Colonic mucosa (tissue), 4 donors: ENCODE data around the gene FAM47E. TPM values are rescaled to one million over a fixed set of nuclear protein-coding genes. Genes with fewer than 3 reads are reported as not detected.
A peak's percentile ranks its signal among the peaks of the same experiment; 100 is the strongest.

Experiments
- DNase-seq: peaks from one replicate; pipeline ENCODE4 v3.0.0-alpha.2; 2020
- H3K27ac ChIP-seq: fragments of 200-600 bp; one replicate; pipeline ENCODE4 v1.8.0; 2021
- H3K27me3 ChIP-seq: fragments of 200-600 bp; one replicate; pipeline ENCODE4 v1.8.0; 2021
- H3K36me3 ChIP-seq: fragments of 200-600 bp; one replicate; pipeline ENCODE4 v1.8.0; 2021
- H3K4me1 ChIP-seq: fragments of 200-600 bp; one replicate; pipeline ENCODE4 v1.8.0; 2021; ENCODE audit warnings: mild to moderate bottlenecking
- H3K4me3 ChIP-seq: fragments of 200-600 bp; one replicate; pipeline ENCODE4 v1.8.0; 2021
- H3K9ac ChIP-seq, 2 donors: one replicate each; pipeline ENCODE4 v1.7.0; 2013; ENCODE audit warnings: control low read depth in 2 of 2, low read depth in 2 of 2, low read length in 2 of 2
- H3K9me3 ChIP-seq: fragments of 200-600 bp; one replicate; pipeline ENCODE4 v1.8.0; 2021
- intact Hi-C: fragments of 100-400 bp; cut with DNase I; formaldehyde crosslinking; loops from one replicate; pipeline ENCODE4 v1.14.1; 2022
- total RNA-seq, 2 donors: library from RNA; stranded (reverse); fragmentation: NEBNext Ultra II Directional in 1 of 2; extraction: Animal tissue kit (Norgen Biotek cat#: 25700) in 1 of 2; gene quantifications; one replicate each; pipeline ENCODE4 v1.2.1, GENCODE V29; 2021
- TF ChIP-seq, protein P1 (sequence below): fragments of 200-600 bp; IDR thresholded peaks from one replicate; pipeline ENCODE4 v1.8.0; 2022; ENCODE audit warnings: antibody characterized with exemption, mild to moderate bottlenecking
- donor health status: healthy.
- donor health status: DM: no; HTN: no; CAD: no.
- donor health status: DM: no; HTN: no; CAD: no.

Gene FAM47E
- total RNA-seq, 2 donors from 2014 or later: 3.9 to 4.8 TPM

DNA sequence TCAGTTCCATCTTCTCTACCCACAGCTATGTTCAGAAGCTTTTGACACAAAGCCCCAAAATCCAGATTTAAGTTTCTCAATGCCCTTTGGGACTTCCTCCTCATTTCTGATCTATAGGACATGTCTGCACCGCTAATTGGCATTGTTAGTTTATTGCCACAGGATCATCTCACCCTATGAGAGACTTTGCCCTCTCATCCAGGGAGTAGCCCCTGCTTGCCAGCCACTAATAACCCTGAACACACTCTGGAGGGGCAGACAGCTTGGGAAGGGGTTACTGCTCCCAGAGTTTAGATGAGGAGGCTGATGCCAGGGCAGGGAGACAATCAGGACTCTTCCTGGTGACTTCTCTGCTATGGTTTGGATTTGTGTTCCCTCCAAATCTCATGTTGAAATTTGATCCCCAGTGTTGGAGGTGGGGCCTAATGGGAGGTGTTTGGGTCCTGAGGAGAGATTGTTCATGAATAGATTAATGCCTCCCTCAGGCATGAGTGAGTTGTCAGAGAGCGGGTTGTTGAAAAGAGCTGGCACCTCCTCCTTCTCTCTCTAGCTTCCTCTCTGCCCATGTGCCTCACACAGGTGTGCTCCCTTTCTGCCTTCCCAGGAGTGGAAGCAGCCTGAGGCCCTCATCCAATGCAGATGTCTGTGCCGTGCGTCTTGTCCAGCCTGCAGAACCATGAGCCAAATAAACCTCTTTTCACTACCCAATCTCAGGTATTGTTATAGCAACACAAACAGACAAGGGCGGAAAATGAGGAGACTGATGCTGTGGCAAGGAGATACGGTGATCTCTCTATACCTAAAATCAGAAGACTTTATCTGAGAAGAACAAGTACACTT lies 34.3 kb upstream of the FAM47E start:
- peak; percentile 18 for DNase-seq
- intact Hi-C loops: no loop called here
- Histone ChIP-seq H3K9ac (no peak overlapping the region), H3K4me1 (peaks cover 11% of the 10 kb centered on the region), H3K4me3 (no peak overlapping the region), H3K27me3 (no peaks in the 10 kb centered on the region), H3K27ac (no peak overlapping the region), H3K9me3 (no peaks in the 10 kb centered on the region), H3K36me3 (no peaks in the 10 kb centered on the region)
- TF ChIP-seq, protein P1, sequence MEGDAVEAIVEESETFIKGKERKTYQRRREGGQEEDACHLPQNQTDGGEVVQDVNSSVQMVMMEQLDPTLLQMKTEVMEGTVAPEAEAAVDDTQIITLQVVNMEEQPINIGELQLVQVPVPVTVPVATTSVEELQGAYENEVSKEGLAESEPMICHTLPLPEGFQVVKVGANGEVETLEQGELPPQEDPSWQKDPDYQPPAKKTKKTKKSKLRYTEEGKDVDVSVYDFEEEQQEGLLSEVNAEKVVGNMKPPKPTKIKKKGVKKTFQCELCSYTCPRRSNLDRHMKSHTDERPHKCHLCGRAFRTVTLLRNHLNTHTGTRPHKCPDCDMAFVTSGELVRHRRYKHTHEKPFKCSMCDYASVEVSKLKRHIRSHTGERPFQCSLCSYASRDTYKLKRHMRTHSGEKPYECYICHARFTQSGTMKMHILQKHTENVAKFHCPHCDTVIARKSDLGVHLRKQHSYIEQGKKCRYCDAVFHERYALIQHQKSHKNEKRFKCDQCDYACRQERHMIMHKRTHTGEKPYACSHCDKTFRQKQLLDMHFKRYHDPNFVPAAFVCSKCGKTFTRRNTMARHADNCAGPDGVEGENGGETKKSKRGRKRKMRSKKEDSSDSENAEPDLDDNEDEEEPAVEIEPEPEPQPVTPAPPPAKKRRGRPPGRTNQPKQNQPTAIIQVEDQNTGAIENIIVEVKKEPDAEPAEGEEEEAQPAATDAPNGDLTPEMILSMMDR: no peak

DNA sequence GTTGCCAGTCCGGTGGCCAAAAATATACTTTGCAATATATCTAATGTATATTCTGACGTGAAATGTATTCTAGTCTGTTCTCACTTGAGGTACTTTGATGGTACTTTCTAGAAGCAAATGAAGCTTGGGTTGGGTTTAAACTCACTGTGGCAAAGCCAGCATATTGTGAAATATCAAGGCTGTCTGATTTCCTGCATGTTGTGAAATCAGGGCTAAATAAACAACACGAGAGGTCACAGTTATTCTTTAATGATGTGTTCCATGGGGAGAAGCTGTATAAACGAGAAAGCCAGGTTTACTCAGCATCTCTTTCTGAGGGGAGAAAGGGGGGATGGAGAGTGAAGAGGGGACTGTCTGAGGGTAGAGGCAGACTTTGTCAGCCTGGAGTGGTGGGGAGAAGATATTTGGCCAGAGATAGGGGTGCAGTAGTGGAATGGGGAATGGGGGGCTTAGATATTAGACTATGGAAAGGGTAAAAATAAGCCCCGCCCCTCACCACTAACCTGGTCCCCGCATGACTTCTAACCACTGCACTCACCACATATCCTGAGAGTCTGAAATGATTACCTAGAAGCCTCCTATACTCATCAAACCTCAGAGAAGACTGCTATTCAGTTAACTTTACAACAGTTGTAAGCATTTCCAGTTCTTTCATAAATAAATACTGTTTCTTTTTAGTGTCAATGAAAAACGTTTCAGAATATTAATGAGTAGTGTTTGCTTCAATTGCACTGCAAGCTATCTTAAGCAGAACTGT lies 32.0 kb upstream of the FAM47E start:
- peaks cover 11% of the 10 kb centered on the region for H3K4me1 ChIP-seq
- no peaks in the 10 kb centered on the region for H3K9me3 ChIP-seq
- H3K27me3 ChIP-seq: no peaks in the 10 kb centered on the region
- H3K36me3 ChIP-seq: no peaks in the 10 kb centered on the region
- intact Hi-C loops: no loop called here
- TF ChIP-seq, protein P1: no peak
- H3K4me3 ChIP-seq: no peak overlapping the region
- no peak overlapping the region for H3K9ac ChIP-seq
- DNase-seq: no peak
- H3K27ac ChIP-seq: no peak overlapping the region

DNA sequence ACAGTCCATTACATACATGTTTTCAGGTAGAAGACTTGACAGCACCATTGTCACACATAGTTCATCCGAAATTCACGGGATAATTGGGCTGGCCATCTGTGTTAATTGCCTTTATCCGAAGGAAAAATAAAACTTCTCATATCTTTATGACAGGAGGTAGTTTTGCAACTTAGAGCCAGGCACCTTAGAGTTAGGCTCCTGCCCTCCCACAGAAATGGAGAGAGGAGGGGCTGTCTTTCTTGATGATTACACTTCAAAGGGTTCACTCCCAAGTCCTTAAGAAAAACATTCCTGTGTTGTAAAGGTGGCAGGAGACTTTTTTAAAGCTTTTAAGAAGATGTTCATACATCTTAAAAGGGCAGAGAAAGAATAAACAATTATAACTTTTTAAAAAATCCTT lies 27.4 kb upstream of the FAM47E start:
- TF ChIP-seq, protein P1: no peak
- no peak overlapping the region for H3K27ac ChIP-seq
- H3K36me3 ChIP-seq: no peaks in the 10 kb centered on the region
- intact Hi-C loops: no loop called here
- no peaks in the 10 kb centered on the region for H3K27me3 ChIP-seq
- no peak overlapping the region for H3K4me3 ChIP-seq
- H3K4me1 ChIP-seq: no peaks in the 10 kb centered on the region
- no peaks in the 10 kb centered on the region for H3K9me3 ChIP-seq
- DNase-seq: no peak
- H3K9ac ChIP-seq: no peak overlapping the region

DNA sequence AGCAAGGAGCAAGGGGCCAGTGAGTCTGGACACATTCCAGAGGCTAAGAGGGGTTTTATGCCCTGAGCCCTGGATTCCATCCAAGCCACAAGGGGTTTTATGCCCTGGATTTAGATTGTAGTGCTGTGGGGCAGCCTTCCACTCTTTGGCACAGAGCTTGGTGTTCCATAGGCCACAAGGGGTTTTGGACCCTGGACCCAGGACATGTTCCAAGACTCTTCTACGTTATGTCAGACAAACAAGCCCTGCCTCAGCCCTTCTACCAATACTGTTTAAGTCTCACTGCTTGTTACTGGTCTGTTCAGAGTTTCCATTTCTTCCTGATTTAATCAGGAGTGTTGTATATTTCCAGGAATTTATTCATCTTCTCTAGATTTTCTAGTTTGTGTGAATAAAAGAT lies 25.1 kb upstream of the FAM47E start:
- H3K36me3 ChIP-seq: no peaks in the 10 kb centered on the region
- no peak for DNase-seq
- no peak overlapping the region for H3K27ac ChIP-seq

DNA sequence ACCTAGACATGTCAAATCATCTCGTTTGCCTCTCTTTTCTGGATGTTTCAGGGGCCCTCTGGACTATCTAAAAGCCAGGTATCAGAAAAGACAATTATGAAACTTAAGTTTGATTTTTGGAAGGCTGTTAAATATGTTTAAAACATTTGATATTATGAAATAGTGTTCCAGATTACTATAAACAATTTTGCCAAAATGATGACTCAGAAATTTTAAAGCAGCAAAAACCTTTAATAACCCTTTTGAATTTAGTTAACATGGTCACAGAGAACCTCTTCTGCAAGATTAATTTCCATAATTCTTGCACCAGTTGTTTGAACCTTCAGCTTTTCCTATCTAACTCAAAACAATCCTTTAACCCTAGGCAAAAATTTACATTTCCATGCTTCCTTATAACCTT lies 18.8 kb upstream of the FAM47E start:
- no peak overlapping the region for H3K27ac ChIP-seq
- intact Hi-C loops: no loop called here

More for the DNA sequence above, 25.1 kb upstream of the FAM47E start:
- H3K4me3 ChIP-seq: no peak overlapping the region
- intact Hi-C loops: no loop called here
- H3K27me3 ChIP-seq: no peaks in the 10 kb centered on the region
- H3K9ac ChIP-seq: no peak overlapping the region
- TF ChIP-seq, protein P1: no peak
- H3K9me3 ChIP-seq: no peaks in the 10 kb centered on the region
- no peaks in the 10 kb centered on the region for H3K4me1 ChIP-seq

More for the DNA sequence above, 18.8 kb upstream of the FAM47E start:
- Histone ChIP-seq H3K9me3 (no peaks in the 10 kb centered on the region), H3K27me3 (no peaks in the 10 kb centered on the region), H3K36me3 (no peaks in the 10 kb centered on the region), H3K4me3 (no peak overlapping the region), H3K4me1 (peaks cover 7% of the 10 kb centered on the region), H3K9ac (no peak overlapping the region)
- no peak for DNase-seq
- TF ChIP-seq, protein P1: no peak
